Dermis blood vessel endothelial cell (primary cell): Measurements from ENCODE around the gene JAKMIP2. TPM values are rescaled to one million over a fixed set of nuclear protein-coding genes. Genes with fewer than 3 reads are reported as not detected.
A peak's percentile ranks its signal among the peaks of the same experiment; 100 is the strongest.
"Not testable (repeated sequence)": the region's sequence is repeated elsewhere in the genome, so short reads cannot be mapped to it uniquely, and the experiment has no call there.

ENCODE experiments used
- DNase-seq: peaks from one replicate; pipeline ENCODE4 v3.0.0; 2010
- total RNA-seq: library from RNA; depleted of rRNA; stranded (reverse); fragments of >200 nt; gene quantifications from 2 replicates; pipeline ENCODE4 v1.2.3, GENCODE V29; 2014

The JAKMIP2 gene
- total RNA-seq: not detected in 2 replicates

DNA sequence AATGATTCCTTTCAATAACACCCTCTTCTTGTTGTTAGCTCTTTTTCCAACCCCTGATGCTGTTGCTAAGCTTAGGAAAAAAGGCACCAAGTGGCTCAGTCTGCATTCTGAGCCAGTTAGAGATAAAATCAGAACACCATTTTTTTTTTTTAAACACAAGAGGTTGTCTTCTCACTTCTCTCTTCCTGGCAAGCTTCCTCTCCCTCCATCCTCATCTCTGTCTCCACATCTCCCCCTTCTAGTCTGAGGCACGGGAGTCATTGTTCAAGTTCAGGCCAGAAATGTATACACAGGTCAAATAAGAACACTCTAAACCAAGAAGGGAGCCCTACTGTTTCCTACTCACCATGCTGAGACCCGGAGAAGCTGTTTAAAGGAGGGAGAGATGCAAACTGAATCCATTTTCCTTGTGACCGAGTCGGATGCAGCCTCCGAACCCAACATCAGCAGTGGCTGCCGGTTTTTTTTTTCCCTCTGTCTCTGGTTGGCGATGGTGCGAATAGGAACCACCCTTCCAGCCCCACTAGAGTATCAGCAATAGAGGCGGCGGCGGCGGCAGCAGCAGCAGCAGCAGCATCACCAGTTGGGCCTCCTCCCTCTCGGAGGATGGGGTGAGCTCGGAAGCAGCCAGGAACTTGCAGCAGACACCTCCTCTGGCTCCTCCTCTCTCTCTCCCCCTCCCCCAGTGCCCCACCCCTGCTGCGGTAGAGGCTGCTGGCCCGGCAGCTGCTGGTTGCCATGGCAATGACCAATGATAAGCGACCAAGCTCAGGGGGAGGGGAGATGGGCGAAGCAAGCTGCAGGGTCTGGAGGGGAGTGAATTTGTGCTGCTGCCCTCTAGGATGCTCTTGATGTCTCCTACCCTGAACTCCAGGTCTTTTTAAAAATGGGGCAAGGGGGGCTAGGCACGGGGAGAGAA is at the start of gene JAKMIP2:
Gene JAKMIP2 (minus strand): TSS at position 619 of the 919 bp plus-strand sequence. CDS start 110,922 bp downstream, outside the sequence.
- no peak for DNase-seq

DNA sequence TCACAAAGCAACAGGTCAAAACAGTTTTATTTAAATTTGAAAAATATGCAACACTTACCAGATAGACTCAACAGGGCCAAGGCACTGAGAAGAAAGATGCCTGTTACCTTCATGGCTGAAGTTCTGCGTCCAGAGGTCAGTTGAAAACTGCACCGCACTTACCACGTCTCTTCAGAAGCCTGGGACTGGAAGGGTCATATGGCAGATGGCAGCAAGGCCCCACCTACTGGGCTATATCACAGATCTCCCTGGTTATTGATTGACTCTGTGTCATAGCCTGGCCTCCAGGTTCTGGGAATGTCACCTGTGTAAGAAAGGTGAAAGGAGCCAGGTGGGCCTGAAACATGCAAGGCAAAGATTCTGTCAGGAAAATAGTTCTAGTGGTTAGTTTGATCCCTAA is 48.9 kb upstream of the JAKMIP2 start, which contains the start of gene SPINK1:
Gene SPINK1 (minus strand): TSS at position 207 of the 400 bp plus-strand sequence. CDS start 94 bp downstream, at position 113.
- DNase-seq: no peak

DNA sequence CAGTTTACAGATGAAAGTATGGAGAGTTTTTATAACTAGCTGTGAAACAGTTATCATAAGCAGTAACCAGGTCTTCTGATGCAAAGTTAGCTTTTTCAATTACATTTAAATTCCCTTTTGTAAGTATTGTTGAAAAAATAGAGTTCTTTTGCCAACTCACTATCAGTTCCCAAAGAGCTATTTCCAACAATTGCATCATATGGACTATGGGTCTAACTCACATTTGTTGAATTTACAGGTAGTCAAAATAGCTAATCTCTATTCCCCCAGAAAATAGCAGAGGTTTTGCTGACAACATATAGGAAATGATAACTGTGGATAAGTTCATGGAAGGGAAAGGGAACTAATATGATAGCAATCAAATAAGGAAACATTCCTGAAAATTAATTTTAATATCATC is 47.5 kb upstream of the JAKMIP2 start:
- DNase-seq: no peak

DNA sequence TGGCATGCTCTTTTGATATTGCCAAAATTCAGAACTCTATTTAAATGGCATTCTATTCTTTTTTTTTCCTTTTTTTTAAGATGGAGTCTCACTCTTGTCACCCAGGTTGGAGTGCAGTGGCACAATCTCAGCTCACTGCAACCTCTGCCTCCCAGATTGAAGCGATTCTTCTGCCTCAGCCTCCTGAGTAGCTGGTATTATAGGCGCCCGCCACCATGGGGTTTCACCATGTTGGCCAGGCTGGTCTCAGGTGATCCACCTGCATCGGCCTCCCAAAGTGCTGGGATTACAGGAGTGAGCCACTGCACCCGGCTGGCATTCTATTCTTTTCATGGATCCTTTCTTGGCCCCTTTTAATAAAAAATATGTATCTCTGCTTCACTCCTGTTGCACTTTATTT is 44.5 kb upstream of the JAKMIP2 start:
- not testable (repeated sequence) for DNase-seq

DNA sequence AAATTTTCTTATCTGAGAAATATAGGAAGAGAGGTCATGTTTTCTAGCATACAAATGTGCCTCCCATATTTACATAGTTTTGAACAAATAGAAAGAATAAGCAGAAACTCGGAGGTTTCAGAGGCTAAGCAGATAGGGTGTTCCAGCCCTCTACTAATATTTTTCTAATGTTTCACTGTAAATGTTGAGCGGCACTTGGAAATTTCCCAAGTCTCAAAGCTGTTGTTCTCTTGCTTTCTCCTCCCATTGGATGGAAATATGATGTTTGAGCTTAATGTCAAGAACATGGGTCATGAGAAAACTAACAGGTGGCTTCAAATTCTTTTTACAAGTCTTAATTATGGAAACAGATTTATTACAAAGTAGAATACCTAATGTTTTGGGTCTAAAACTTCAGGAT is 43.8 kb upstream of the JAKMIP2 start:
- no peak for DNase-seq

DNA sequence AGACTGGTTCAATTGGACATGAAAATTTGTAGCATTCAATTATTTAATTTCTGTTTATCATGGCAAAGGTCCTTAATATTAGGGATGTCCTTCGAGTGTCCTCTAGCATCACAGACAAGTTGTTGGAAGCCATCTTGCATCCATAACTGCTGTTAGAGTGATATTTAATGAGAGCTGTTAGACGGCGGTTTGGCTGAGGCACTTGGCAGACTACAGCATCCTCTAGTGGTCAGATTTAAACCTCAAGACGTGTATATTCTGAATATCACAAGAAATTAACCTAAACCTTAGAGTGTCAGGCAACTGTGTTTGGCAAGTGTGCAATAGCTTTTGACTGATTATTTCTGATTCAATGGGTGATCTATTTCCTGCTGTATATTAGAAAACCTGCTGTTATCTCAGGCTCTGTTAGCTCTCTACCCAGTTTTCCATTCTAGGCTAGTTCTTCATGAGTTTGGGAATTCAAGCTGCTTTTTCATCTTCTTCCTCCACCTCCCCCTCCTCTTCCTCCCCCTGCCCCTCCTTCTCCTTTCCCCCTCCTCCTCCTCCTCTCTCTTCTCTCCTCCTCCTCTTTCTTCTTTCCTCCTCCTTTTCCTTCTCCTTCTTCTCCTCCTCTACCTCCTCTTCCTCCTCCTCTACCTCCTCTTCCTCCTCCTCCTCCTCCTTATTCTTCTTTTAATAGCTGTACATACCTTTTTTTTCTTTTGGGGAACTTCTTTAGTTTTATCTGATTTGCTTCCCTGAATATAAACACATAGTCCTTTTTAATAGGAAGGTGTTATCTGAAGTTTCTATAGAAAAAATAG is 40.4 kb upstream of the JAKMIP2 start:
- peak; percentile 73 for DNase-seq

DNA sequence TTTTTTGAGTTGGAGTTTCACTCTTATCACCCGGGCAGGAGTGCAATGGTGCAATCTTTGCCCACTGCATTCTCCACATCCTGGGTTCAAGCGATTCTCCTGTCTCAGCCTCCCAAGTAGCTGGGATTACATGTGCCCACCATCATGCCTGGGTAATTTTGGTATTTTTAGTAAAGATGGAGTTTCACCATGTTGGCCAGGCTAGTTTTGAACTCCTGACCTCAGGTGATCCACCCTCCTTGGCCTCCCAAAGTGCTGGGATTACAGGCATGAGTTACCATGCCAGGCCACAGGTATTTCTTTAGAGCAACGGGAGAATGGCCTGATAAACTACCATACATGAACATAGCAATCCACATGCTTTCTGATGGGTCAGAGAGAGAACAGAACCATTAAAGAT is 39.7 kb upstream of the JAKMIP2 start:
- DNase-seq: not testable (repeated sequence)

DNA sequence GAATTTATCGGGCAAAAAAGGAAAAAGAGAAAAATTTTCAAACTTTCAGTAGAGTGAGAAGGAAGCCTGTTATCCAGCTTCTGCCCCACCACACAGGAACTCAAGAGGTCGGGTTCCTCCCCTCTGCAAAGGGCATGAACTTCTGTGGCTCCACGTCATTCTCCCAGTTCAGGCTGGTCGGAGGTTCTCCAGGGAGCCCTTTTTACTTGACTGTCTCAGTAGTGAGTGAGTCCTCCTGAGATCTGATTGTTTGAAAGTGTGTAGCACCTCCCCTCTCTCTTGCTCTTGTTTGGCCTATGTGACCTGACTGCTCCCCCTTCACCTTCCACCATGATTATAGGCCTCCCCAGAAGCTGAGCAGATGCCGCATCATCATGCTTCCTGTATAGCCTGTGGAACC is 39.2 kb upstream of the JAKMIP2 start:
- no peak for DNase-seq

DNA sequence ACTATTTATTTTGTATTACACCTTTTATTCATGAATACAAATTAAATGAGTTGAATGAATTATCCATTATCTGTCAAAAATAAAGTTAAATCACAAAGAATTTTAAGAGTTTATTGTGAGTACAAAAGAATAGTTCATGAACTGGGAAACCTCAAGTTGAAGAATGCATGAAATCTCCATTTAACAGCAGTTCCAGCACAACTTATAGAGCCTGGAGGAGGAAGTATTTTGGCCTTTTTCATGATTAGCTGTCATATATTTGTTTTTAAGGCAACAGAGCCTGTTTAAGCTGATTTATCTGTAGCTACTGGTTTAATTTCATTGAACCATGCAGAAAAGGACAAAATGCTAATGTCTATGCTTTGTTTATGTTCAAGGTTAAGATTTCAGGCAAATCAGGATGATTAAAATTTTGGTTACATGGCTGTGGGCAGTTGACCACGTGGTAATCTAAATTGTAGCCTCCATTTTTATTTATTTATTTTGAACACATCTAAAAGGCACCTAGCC is 36.8 kb upstream of the JAKMIP2 start:
- DNase-seq: no peak

DNA sequence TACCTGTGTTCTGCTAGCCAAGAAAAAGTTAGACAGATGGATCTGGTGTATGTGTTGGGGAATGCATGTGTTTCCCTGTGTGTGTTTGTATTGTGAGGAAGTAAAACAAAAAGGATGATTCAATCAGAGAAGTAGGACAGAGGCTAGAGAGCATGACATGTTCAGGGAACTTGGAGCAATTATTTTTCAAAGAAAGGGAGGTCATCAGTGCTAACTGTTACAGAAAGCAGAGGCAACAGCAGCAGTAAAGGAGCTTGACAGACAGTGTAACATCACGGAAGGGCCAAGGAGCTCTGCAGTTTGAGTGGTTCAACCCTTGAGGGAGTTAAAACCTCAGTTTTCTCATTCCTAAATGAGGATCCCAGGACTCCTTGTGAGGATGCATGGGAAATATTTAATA is 35.8 kb upstream of the JAKMIP2 start:
- DNase-seq: no peak

DNA sequence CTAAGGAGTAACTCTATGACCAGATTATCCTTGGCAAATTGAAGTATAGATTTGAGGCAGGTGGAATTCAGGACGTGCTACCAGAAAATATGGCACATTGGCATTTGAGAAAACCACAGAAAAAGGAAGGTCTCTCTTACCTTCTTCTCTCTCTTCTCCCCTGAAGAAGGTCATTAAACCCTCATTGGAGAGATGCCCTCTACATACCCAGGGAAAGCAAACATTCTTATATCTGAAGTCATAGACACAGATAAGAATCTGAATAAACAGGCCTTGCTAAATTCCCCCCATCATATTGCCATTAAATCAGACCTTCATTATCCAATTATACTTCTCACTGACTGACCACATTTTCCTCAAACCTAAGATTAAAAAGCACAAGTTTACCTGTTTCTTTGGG is 31.2 kb upstream of the JAKMIP2 start:
- no peak for DNase-seq

DNA sequence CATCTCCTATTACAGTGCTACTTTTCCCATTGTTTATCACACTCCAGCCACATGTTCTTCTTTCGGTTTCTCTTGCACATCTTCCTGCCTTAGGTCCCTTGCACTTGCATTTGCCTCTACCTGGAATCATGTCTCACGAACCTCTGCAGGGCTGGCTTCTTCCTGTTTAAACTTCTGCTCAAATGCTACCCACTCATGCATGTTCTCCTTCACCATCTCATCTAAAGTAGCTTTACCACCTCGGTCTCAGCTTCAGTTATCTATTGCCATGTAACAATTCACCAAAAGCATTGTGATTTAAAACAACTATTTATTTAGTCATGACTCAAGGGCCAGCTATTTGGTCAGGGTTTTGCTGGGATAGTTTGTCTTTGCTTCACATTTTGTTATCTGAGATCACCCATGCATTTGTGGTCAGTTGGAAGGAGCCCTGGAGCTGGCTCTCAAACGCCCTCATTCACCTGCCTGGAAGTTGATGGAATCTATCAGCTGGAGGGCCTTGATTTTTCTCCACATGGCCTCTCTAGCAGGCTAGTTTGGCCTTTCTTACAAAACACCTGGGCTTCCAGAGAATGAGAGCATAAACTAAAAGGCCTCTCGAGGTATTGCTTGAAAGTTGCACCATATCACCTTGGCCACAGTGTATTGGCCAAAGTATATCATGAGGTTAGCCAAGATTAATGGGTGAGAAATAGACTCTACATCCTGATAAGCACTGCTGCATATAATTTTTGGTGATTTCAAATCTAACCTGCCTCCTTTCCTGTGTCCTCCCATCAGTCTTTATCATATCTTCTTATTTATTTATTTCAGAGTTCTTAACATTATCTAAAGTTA is 27.5 kb upstream of the JAKMIP2 start:
- no peak for DNase-seq

DNA sequence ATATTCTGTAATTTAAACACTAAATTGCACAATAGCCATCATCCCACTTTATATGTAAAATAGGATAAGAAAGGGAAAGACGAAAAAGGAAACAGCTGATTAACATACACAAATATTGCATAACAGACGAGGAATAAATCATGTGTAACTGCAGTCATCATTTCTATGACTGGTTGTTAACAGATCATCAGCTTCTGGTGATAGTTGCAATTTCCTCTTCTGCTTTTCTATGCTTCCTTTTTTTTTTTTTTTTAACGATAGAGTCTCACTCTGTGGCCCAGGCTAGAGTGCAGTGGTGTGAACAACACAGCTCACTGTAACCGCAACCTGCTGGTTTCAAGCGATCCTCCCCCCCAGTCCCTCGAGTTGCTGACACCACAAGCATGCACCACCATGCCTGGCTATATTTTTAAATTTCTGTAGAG is 22.5 kb upstream of the JAKMIP2 start:
- no peak for DNase-seq

DNA sequence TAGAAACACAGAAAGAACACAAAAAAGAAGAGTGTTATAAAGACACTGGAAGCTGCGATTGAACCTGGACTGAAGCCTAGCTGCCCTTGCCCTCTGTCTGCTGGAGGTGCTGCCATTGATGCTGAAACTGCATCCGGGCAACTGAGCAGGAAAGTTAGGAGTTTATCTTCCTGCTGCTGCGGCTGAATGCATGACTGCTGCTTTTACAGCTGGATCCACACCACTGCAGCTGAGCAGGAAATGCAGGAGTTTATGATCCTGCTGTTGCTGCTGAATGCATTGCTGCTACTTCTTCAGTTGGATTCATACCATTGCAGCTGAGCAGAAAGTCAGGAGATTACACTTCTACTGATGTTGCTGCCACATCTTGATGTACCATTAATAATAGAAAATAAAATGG is 21.8 kb upstream of the JAKMIP2 start:
- DNase-seq: no peak

DNA sequence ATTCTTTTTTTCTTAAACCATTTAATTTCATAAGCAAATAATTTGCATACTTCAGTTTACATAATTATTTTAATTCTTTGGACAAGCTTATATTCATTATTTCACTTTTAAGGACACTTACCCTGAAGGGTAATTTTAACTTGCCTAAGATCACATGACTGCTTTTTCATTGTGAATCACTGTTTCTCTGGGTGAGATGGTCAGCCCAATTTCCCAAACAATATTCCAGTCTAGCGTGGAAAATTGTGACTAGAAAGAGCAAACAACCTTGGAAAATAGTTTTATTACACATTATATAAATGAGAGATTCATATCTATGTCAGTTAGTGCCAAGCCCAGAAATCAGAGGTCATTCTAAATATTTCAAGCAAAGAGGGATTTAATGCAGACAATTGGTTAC is 21.4 kb upstream of the JAKMIP2 start:
- no peak for DNase-seq

DNA sequence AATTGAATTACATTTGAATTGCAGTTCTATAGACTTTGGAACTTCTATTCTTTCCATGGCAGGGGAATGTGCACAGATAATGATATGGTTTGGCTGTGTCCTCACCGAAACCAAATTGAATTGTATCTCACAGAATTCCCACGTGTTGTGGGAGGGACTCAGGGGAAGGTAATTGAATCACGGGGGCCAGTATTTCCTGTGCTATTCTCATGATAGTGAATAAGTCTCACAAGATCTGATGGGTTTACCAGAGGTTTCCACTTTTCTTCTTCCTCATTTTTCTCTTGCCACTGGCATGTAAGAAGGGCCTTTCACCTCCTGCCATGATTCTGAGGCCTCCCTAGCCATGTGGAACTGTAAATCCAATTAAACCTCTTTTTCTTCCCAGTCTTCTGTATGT is 20.6 kb upstream of the JAKMIP2 start:
- DNase-seq: not testable (repeated sequence)

DNA sequence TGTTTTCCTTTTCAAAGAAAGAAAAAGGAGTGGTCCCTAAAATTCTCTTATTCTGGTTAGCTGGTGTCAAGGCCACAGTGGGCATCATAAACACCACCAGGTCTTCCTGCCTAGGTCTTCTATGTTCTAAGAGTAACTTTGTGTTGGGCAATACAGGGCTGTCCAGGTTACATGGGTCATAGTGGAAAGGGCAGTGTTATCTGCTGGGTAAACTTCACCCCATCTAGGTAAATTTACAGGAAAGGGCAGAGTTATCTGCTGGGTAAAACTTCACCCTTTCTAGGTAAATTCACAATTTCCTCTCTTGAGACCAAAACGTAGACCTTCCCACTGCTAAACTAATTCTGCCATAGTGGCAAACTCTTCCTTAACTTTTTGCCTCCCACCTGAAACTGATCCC is 18.9 kb upstream of the JAKMIP2 start:
- DNase-seq: no peak

DNA sequence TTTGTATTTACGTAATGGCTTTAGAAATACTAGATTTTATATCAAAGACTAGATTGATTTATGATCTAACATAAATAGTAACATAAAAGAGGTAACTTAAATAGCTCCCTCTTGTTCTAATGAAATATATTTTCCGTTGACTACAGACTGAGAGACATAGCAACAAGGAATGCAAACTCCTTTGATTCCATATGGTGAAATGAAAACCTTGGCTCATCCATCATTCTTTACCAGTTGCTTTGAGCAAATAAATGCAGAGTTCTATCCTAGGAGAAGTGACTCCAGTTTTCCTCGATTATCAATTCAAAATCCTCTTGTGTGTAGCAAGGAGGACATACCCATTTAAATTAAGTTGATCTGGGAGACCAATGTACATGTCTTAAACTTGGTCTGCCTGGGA is 18.0 kb upstream of the JAKMIP2 start:
- no peak for DNase-seq

DNA sequence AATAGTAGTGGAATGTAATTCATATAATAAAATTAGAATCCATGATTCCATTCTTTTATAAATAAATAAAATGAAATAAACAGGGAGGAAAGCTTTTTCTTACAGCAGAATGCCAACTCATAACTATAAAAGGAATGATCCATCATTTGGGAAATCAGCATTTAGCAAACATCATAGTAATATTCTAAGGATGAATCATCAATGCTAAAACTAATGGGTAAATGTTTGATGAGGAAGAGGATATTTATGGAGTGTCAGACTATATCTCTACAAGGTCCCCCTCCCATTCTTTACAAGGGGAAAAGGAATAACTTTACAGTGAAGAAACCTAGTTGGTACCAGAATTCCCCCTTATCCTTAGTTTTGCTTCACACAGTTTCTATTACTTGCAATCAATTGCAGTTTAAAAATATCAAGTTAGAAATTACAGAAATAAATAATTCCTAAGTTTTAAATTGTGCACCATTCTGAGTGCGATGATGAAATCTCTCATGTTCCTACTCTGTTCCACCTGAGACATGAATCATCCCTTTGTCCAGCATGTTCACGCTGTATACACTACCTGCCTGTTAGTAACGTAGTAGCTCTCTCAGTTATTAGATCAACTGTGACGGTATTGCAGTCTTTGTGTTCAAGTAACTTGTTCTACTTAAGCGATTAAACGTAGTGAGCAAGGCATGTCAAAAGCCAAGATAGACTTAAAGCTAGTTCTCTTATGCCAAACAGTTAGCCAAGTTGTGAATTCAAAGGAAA is 14.2 kb upstream of the JAKMIP2 start:
- DNase-seq: no peak

DNA sequence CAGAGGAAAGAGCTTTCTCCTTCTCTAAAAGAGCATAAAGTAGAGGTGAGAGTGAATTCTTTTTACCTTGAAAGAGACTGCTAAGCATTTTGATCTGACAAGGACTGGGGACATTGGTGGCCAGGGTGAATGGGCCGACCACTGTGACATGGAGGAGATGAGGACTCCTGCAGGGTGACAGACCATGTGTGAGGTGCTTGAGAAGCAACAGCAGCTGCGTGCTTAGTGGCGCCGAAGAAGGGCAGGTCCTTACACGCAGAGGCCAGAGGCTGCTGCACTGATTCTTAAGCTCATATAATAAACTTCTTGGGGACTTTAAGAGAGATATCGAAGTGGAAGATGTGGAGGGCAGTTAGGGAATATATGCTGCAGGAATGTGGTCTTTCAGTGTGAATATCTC is 8.7 kb upstream of the JAKMIP2 start:
- DNase-seq: no peak

DNA sequence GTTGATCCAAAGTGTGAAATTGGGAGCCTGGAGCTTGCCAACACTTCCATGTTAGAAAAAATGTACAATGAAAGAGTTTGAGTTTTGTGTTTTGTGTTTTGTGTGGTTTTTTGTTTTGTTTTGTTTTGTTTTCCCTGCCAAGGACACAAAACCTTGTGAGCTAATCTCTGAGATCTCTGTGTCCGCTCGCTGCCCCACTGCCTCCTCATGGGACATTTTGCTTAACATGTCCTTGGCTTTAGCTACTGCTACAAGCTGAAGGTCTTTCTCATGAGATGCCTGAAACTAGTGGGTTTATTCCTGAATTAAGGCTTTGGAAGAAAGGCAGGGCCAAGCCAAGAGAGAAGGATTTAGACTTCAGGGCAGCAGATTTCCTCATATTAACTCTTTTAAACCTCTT is 7.3 kb upstream of the JAKMIP2 start:
- no peak for DNase-seq

DNA sequence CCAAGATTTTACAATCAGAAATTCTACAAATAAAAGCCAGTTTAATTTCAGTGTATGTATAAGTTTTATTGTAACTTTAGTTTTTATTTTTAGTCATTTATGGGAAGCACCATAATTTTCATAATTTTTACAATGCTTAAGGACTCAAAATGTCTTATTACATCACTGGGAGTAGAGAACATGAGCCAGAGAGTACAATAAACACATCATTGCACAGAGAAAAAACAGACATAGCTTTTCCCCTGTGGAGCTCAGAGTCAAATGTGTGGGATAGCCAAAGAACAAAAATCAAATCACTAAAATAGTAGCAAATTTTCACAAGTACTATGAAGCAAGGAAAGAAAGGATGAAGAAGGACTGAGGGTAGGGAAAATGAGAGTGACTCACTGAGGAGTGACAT is 5.5 kb upstream of the JAKMIP2 start:
- DNase-seq: no peak
